ENCODE measurements around the gene ANO3. TPM values are rescaled to one million over a fixed set of nuclear protein-coding genes. Genes with fewer than 3 reads are reported as not detected.

ANO3 gene
- total and polyA plus RNA-seq, 4 donors, result under 0.01 to 2.0 (median 0.40) TPM

- H3K4me3 ChIP-seq (ENCODE audit: low read depth in 1 of 3, low read length in 3 of 3), result no peak overlapping the region
- H3K27me3 ChIP-seq (ENCODE audit: control insufficient read depth in 4 of 4, insufficient read depth in 4 of 4, low read length in 3 of 4), result peaks cover 0 to 2% (median 0%) of the 10 kb centered on the region in 4 donors
- no peak for DNase-seq (ENCODE audit: low spot score)
- no peaks in the 10 kb centered on the region for H3K9me3 ChIP-seq (ENCODE audit: control insufficient read depth in 4 of 4, low read length in 3 of 4)
- WGBS, result 78% methylated on average over 11 of the region's 11 CpGs
- H3K36me3 ChIP-seq (ENCODE audit: control insufficient read depth in 4 of 4, insufficient read depth in 3 of 4, low read depth in 1 of 4, low read length in 3 of 4), result no peaks in the 10 kb centered on the region
- no peak for TF ChIP-seq RAD21 (IDR thresholded peaks at IDR 0.05)
- no peak for TF ChIP-seq MAX (IDR thresholded peaks at IDR 0.05)
- TF ChIP-seq NR2F2 (IDR thresholded peaks at IDR 0.05), result no peak
- TF ChIP-seq TAF1 (conservative IDR thresholded peaks at IDR 0.05), result no peak
- no peak for TF ChIP-seq GABPA (IDR thresholded peaks at IDR 0.05 in 1 of 2, conservative IDR thresholded peaks at IDR 0.05 in 1 of 2)
- no peak for TF ChIP-seq JUND (IDR thresholded peaks at IDR 0.05)
- TF ChIP-seq FOXA1 (IDR thresholded peaks at IDR 0.05), result no peak
- H3K9ac ChIP-seq (ENCODE audit: low read depth in 1 of 2, low read length in 2 of 2), result no peak overlapping the region
- no peak overlapping the region for H3K27ac ChIP-seq (ENCODE audit: low read depth in 1 of 2, low read length in 2 of 2)
- H3K4me1 ChIP-seq (ENCODE audit: control insufficient read depth in 4 of 4, insufficient read depth in 4 of 4, low read length in 3 of 4), result no peaks in the 10 kb centered on the region
These were observed 241.0 kb downstream of the ANO3 start for GRCh38 chr11:26572770-26573402.

GRCh38 chr11:26573896-26574295, 242.0 kb downstream of the ANO3 start:
- H3K4me3 ChIP-seq (ENCODE audit: low read depth in 1 of 3, low read length in 3 of 3), result no peak overlapping the region
- H3K27me3 ChIP-seq (ENCODE audit: control insufficient read depth in 4 of 4, insufficient read depth in 4 of 4, low read length in 3 of 4), result peaks cover 0 to 2% (median 0%) of the 10 kb centered on the region in 4 donors
- no peak for DNase-seq (ENCODE audit: low spot score)
- no peak overlapping the region for H3K9ac ChIP-seq (ENCODE audit: low read depth in 1 of 2, low read length in 2 of 2)
- TF ChIP-seq YY1 (IDR thresholded peaks at IDR 0.05), result no peak
- TF ChIP-seq ZBTB33 (IDR thresholded peaks at IDR 0.05), result no peak
- no peak for TF ChIP-seq JUND (IDR thresholded peaks at IDR 0.05)
- TF ChIP-seq TAF1 (conservative IDR thresholded peaks at IDR 0.05), result no peak
- no peak for TF ChIP-seq FOXA1 (IDR thresholded peaks at IDR 0.05)
- no peak for TF ChIP-seq ATF3 (IDR thresholded peaks at IDR 0.05)
- TF ChIP-seq NR2F2 (IDR thresholded peaks at IDR 0.05), result no peak
- no peak for TF ChIP-seq FOXA2 (IDR thresholded peaks at IDR 0.05)
- no peak for TF ChIP-seq REST (IDR thresholded peaks at IDR 0.05)
- TF ChIP-seq GABPA (IDR thresholded peaks at IDR 0.05 in 1 of 2, conservative IDR thresholded peaks at IDR 0.05 in 1 of 2), result no peak
- TF ChIP-seq HNF4A (conservative IDR thresholded peaks at IDR 0.05), result no peak
- no peak for TF ChIP-seq RXRA (IDR thresholded peaks at IDR 0.05)
- H3K4me1 ChIP-seq (ENCODE audit: control insufficient read depth in 4 of 4, insufficient read depth in 4 of 4, low read length in 3 of 4), result no peaks in the 10 kb centered on the region
- H3K36me3 ChIP-seq (ENCODE audit: control insufficient read depth in 4 of 4, insufficient read depth in 3 of 4, low read depth in 1 of 4, low read length in 3 of 4), result no peaks in the 10 kb centered on the region
- 72% methylated on average over 2 of the region's 2 CpGs for WGBS
- H3K9me3 ChIP-seq (ENCODE audit: control insufficient read depth in 4 of 4, low read length in 3 of 4), result no peaks in the 10 kb centered on the region
- H3K27ac ChIP-seq (ENCODE audit: low read depth in 1 of 2, low read length in 2 of 2), result no peak overlapping the region
